ENCODE measurements around the gene PTGES2. TPM values are rescaled to one million over a fixed set of nuclear protein-coding genes. Genes with fewer than 3 reads are reported as not detected.

Gene PTGES2
- 100 to 1,000 TPM; 123 to 193 (median 168) TPM for total RNA-seq

DNA sequence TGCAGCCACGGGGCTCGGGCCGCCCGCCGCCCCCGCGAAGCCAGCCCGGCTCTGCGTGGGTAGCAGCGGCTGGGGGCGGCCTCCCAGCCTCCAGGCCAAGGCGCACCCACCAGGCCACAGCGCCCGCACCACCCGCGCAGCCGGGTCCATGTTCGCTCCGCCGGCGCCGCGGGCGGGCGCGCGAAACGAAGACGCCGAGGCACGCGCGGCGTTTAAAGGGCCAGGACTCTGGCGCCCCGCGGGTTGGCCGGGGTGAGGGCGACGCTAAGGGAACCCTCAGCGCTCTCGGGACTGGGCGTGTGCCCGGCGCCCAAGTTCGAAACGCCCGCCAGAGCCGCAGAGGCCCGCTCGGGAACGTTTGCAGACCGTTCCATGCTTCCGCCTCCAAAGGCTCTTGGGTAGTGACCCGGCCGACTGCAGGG is at the start of gene PTGES2:
Gene PTGES2 (minus strand): TSS at position 162 of the 422 bp plus-strand sequence. CDS start 12 bp downstream, at position 150.
- DNase-seq = peak; percentile 74 to 89 (median 89)
- TF ChIP-seq, protein P1, sequence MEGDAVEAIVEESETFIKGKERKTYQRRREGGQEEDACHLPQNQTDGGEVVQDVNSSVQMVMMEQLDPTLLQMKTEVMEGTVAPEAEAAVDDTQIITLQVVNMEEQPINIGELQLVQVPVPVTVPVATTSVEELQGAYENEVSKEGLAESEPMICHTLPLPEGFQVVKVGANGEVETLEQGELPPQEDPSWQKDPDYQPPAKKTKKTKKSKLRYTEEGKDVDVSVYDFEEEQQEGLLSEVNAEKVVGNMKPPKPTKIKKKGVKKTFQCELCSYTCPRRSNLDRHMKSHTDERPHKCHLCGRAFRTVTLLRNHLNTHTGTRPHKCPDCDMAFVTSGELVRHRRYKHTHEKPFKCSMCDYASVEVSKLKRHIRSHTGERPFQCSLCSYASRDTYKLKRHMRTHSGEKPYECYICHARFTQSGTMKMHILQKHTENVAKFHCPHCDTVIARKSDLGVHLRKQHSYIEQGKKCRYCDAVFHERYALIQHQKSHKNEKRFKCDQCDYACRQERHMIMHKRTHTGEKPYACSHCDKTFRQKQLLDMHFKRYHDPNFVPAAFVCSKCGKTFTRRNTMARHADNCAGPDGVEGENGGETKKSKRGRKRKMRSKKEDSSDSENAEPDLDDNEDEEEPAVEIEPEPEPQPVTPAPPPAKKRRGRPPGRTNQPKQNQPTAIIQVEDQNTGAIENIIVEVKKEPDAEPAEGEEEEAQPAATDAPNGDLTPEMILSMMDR (IDR thresholded peaks at IDR 0.05) = no peak
- peak in 1 of 2 donors; percentile 32 for TF ChIP-seq POLR2A (IDR thresholded peaks at IDR 0.05)
- Histone ChIP-seq H3K36me3 (peaks cover 0 to 22% (median 0%) of the 10 kb centered on the region in 3 donors), H3K27me3 (no peaks in the 10 kb centered on the region), H3K27ac (peak within 1 kb of the TSS; percentile 91 to 99 (median 98)), H3K4me3 (peak within 1 kb of the TSS; percentile 82 to 99 (median 99)), H3K9me3 (peaks cover 0 to 3% (median 0%) of the 10 kb centered on the region in 4 donors), H3K4me1 (peaks cover 4 to 30% (median 20%) of the 10 kb centered on the region in 4 donors)

DNA sequence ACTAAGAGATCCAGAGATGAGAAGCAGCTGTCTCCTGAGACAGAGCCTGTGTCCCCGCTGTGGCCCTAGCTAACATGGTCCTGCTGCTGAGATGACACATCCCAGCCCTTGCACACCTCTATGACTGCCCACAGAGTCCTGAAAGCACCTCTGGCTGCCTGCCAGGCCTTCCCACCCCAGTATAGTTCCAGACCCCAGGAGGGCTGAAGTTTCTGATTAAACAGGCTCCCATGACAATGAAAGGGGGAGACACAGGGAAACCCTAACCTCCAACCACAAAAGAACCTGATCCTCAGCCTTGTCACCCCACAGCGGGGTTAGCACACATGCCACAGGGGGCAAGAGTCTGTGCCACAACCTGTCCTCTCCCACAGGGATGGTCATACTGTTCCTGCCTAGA is 48.2 kb upstream of the PTGES2 start:
- TF ChIP-seq, protein P1 (IDR thresholded peaks at IDR 0.05) = no peak
- TF ChIP-seq POLR2A (IDR thresholded peaks at IDR 0.05) = no peak
- no peaks in the 10 kb centered on the region for H3K4me1 ChIP-seq
- no peak overlapping the region for H3K4me3 ChIP-seq
- peaks cover 0 to 78% (median 0%) of the 10 kb centered on the region in 3 donors for H3K36me3 ChIP-seq
- H3K27me3 ChIP-seq = no peaks in the 10 kb centered on the region
- DNase-seq = no peak
- H3K27ac ChIP-seq = peak overlapping the region in 2 of 4 donors; percentile 38 to 57
- H3K9me3 ChIP-seq = no peaks in the 10 kb centered on the region

DNA sequence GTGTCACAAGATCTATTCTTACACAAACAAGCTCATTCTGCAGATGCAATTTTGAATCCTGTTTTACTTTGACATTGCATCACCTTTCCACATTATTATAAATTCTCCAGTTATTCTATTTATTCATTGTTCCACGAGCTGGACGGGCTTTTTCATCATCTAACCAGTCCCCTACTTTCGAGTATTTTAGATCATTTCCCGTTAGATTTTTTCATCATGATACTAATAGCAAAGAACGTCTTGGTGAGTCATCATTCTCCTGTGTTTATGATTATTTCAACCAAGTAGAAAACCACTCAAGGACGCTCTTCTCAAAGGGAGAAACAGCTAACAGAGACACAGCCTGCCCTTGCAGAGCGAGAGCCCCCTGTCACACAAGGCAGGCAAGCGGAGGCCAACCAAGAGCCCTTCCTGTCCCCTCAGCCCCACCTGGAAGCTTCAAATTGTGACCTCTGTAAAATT is 47.6 kb upstream of the PTGES2 start:
- peaks cover 0 to 78% (median 0%) of the 10 kb centered on the region in 3 donors for H3K36me3 ChIP-seq

DNA sequence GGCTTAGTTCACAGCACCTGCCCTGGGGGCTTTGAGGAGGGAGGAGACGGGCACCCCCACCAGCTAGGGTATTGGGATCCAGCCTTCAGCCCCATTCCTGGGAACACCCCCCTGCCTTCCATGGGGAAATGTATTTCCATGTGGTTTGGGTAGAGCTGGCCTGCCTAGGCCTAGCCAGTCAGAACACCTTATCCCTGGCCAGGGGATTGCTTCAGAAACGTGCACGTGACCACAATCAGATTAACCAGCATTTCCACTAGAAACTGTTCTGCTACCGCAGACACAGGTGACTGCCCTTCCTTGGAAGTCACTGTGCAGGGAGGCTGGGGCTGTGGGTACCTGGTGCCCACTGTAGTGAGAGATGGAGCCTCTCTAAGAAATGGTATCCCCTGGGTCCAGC is 46.5 kb upstream of the PTGES2 start:
- TF ChIP-seq, protein P1 (IDR thresholded peaks at IDR 0.05) = no peak
- peaks cover 0 to 78% (median 0%) of the 10 kb centered on the region in 3 donors for H3K36me3 ChIP-seq
- H3K27me3 ChIP-seq = no peaks in the 10 kb centered on the region
- H3K27ac ChIP-seq = no peak overlapping the region
- H3K4me1 ChIP-seq = no peaks in the 10 kb centered on the region
- H3K4me3 ChIP-seq = no peak overlapping the region
- H3K9me3 ChIP-seq = no peaks in the 10 kb centered on the region
- no peak for DNase-seq

More for the DNA sequence above, 47.6 kb upstream of the PTGES2 start:
- no peaks in the 10 kb centered on the region for H3K27me3 ChIP-seq
- no peak overlapping the region for H3K4me3 ChIP-seq
- H3K9me3 ChIP-seq = no peaks in the 10 kb centered on the region
- no peaks in the 10 kb centered on the region for H3K4me1 ChIP-seq
- no peak for DNase-seq
- TF ChIP-seq POLR2A (IDR thresholded peaks at IDR 0.05) = no peak
- TF ChIP-seq, protein P1 (IDR thresholded peaks at IDR 0.05) = no peak
- peak overlapping the region in 2 of 4 donors; percentile 38 to 57 for H3K27ac ChIP-seq

DNA sequence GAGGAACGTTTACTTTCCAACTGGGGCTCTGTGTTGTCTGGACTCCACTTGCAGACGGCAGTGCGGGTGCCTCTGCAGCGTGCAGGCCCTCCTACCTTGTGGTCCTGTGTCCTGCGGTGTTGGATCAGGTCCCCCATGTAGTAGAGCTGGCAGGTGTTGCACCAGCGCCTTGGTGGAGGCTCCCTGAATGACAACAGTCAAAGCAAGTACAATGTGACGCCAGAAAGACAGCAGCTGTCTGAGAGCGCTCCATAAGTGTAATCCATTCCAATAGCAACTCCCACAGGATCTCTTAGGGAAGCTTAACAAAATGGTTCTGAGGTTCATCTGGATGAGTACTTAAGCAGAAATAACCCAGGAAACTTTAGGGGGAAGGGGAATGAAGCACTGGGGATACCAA is 42.4 kb upstream of the PTGES2 start:
- H3K36me3 ChIP-seq = peaks cover 0 to 75% (median 0%) of the 10 kb centered on the region in 3 donors
- no peak overlapping the region for H3K4me3 ChIP-seq
- no peaks in the 10 kb centered on the region for H3K9me3 ChIP-seq
- no peak overlapping the region for H3K27ac ChIP-seq
- no peaks in the 10 kb centered on the region for H3K4me1 ChIP-seq
- no peaks in the 10 kb centered on the region for H3K27me3 ChIP-seq
- no peak for DNase-seq
- no peak for TF ChIP-seq POLR2A (IDR thresholded peaks at IDR 0.05)
- TF ChIP-seq, protein P1 (IDR thresholded peaks at IDR 0.05) = no peak
